ACC112 (cell line): ENCODE measurements around the gene HNMT.
"Not testable (repeated sequence)": the region's sequence is repeated elsewhere in the genome, so short reads cannot be mapped to it uniquely, and the experiment has no call there.

ENCODE experiments used
- H2AFZ ChIP-seq: fragments of 200-600 bp; sonication (generic); one replicate; pipeline ENCODE4 v1.6.0; 2017; ENCODE audit warnings: antibody characterized with exemption, low read length; ENCODE audit not compliant: unreplicated experiment
- H3K27ac ChIP-seq: fragments of 200-600 bp; sonication (generic); 2 replicates; pipeline ENCODE4 v1.5.1; 2014; ENCODE audit warnings: low read depth, mild to moderate bottlenecking, antibody characterized with exemption, low read length, moderate library complexity
- H3K27me3 ChIP-seq: fragments of 200-600 bp; sonication (generic); 2 replicates; pipeline ENCODE4 v1.6.1; 2014; ENCODE audit warnings: mild to moderate bottlenecking, antibody characterized with exemption, low read length, moderate library complexity, mixed read lengths; ENCODE audit not compliant: insufficient read depth
- H3K36me3 ChIP-seq: fragments of 200-600 bp; sonication (generic); 2 replicates; pipeline ENCODE4 v1.6.1; 2016; ENCODE audit warnings: mild to moderate bottlenecking, antibody characterized with exemption, low read length, moderate library complexity, mixed read lengths; ENCODE audit not compliant: insufficient read depth
- H3K4me1 ChIP-seq: fragments of 200-600 bp; sonication (generic); one replicate; pipeline ENCODE4 v1.6.1; 2016; ENCODE audit warnings: low read length, mixed read lengths; ENCODE audit not compliant: insufficient read depth, unreplicated experiment, control insufficient read depth
- H3K4me3 ChIP-seq: fragments of 200-600 bp; sonication (generic); 2 replicates; pipeline ENCODE4 v1.5.1; 2014; ENCODE audit warnings: mild to moderate bottlenecking, low read depth, low read length
- H3K79me2 ChIP-seq: fragments of 200-600 bp; sonication (generic); one replicate; pipeline ENCODE4 v1.6.0; 2016; ENCODE audit warnings: low read length; ENCODE audit not compliant: control insufficient read depth, unreplicated experiment, insufficient read depth

Gene HNMT

DNA sequence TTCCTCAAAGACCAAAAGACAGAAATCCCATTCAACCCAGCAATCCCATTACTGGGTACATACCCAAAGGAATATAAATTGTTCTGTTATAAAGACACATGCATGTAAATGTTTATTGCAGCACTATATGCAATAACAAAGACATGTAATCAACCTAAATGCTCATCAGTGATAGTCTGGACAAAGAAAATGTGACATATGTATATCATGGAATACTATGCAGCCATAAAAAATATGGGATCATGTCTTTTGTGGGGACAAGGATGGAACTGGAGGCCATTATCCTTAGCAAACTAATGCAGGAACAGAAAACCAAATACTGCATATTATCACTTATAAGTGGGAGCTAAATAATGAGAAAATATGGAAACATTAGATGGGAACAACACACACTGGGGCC, 2.7 kb upstream of the HNMT start:
- no peak overlapping the region for H2AFZ ChIP-seq
- H3K4me1 ChIP-seq = peaks cover 24% of the 10 kb centered on the region
- H3K36me3 ChIP-seq = no peaks in the 10 kb centered on the region
- H3K4me3 ChIP-seq = no peak overlapping the region
- no peak overlapping the region for H3K27ac ChIP-seq
- H3K79me2 ChIP-seq = peaks cover 11% of the 10 kb centered on the region
- H3K27me3 ChIP-seq = no peaks in the 10 kb centered on the region

DNA sequence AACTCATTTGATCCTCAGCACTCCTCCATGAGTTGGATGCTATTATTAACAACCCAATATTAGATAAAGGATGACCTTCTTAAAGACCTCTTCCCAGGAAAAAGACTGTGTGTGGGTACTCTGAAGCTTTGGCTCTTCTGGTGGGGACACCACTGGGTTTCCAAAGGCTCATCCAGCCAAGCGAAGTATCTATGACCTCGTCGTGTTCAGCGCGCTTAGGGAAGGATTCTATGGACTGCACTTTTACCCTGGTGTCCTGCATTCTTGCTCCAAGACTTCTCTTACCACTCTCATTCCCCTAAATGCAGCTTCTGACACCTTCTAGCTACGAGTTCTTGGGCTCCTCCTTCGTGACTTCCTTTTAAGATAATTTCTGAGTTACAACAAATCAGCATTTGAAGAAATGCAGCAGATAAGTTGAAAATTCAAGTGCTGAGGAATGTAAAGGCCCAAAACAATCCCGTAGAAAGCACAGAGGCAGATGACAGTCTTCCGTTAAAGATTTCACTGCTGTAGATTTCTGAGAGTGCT, 673 bp upstream of the HNMT start:
- Histone ChIP-seq H3K36me3 (no peaks in the 10 kb centered on the region), H3K4me1 (peaks cover 17% of the 10 kb centered on the region), H2AFZ (peak overlapping the region; percentile 53), H3K27ac (peak overlapping the region; percentile 78), H3K4me3 (peak overlapping the region; percentile 83), H3K27me3 (no peaks in the 10 kb centered on the region), H3K79me2 (peaks cover 14% of the 10 kb centered on the region)

DNA sequence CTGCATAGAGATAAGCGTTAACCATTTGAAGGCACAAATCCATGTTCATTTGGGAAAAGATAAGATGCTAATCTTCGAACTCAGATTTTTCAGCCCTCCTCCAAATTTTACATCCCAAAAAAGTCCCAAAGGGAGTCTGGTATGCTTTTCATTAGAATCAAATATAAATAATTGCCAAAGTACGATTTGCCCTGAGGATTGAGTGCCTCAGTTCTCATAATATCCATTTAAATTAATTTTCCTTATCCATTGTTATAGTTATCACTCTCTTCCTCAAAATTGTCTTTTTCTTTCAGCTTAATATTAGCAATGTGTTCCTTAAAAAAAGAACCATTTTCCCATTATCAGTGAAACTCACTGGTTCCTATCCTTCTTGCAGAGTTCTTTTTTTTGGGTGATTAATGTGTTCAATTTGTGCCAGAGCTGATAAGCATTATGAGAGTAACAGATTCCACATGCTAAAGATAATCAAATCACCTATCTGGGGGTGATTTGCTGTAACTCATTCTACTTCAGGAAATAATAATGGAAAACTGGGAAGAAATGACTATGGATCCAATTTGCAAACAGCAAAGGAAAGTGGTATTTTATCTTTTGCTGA, 686 bp downstream of the HNMT start:
- peak overlapping the region; percentile 78 for H3K27ac ChIP-seq
- no peaks in the 10 kb centered on the region for H3K36me3 ChIP-seq
- H3K27me3 ChIP-seq = no peaks in the 10 kb centered on the region
- H3K4me1 ChIP-seq = peaks cover 28% of the 10 kb centered on the region
- H2AFZ ChIP-seq = peak overlapping the region; percentile 82
- H3K79me2 ChIP-seq = peaks cover 14% of the 10 kb centered on the region
- H3K4me3 ChIP-seq = peak overlapping the region; percentile 83

DNA sequence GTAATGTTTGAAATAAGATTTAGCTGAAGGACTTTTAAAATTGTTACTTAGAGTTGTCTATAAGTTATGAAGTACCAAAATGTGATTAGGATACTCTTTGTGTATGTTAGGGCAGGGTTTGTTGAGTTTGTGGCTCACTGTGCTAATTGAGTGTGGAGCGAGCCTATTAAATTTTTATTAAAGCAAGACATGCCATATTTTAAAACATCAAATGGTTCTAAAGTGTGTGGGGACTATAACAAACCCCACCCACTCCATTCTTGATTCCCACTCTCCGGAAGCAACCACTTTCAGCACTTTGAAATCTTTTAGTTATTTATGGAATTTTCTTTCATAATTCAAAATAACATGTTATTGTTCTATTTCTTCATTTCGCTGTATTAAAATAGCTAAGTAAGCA, 1.8 kb downstream of the HNMT start:
- Histone ChIP-seq H3K27me3 (no peaks in the 10 kb centered on the region), H3K4me1 (peaks cover 24% of the 10 kb centered on the region), H3K79me2 (peaks cover 14% of the 10 kb centered on the region), H3K4me3 (peak overlapping the region; percentile 83), H2AFZ (peak overlapping the region; percentile 52), H3K36me3 (no peaks in the 10 kb centered on the region), H3K27ac (no peak overlapping the region)

GRCh38 chr2:137967042-137967441, 2.8 kb downstream of the HNMT start:
- H3K4me3 ChIP-seq = no peak overlapping the region
- no peaks in the 10 kb centered on the region for H3K36me3 ChIP-seq
- no peak overlapping the region for H3K27ac ChIP-seq
- no peak overlapping the region for H2AFZ ChIP-seq
- H3K4me1 ChIP-seq = peaks cover 24% of the 10 kb centered on the region
- H3K27me3 ChIP-seq = no peaks in the 10 kb centered on the region
- H3K79me2 ChIP-seq = peaks cover 14% of the 10 kb centered on the region

DNA sequence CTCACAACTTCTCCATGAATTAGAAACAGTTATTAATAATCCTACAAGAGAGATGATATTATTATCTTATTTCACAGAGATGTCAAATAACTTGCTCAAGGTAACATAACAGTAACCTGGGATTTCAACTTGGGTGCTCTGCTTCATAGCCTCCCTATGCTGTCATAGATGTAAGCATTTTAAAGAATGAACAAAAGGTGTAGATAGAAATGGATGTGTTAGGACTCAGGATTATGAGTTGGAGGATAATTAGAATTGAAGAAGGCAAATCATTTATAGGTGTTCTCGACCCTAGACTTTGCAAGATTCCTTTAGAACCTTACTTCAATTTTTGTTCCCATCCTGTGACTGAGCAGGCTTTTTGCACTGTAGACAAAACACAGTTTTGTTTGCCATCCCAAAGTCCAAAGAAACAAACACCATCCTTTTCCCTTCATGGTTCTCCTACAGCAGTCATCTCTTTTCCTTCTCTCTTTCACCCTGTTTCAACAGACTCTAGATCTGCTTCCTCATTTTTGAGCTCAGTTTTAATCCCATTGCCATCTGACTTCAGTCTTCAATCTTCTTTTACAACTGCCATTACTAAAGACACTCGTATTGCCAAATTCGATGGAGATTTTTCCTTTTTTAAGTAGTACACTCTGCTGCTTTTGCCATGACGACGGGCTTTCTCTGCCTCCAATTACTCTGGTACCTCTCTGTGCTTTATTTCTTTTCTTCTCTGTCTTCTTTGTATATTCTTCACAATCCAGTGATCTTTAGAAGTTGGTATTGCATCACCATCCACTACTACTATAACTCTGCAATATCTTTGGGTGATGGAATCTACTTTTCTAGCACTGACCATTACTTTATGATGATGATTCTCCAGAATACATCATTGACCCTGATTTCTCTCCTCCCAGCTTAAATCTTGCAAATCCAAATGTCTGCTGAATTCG, 4.5 kb downstream of the HNMT start:
- Histone ChIP-seq H3K4me1 (peaks cover 20% of the 10 kb centered on the region), H3K36me3 (no peaks in the 10 kb centered on the region; the same call in 1 of the 2 replicates), H3K4me3 (no peak overlapping the region), H2AFZ (no peak overlapping the region), H3K27ac (peak overlapping the region; percentile 54), H3K79me2 (peaks cover 14% of the 10 kb centered on the region), H3K27me3 (no peaks in the 10 kb centered on the region)

GRCh38 chr2:137969418-137969765, 5.1 kb downstream of the HNMT start:
- no peaks in the 10 kb centered on the region for H3K27me3 ChIP-seq
- no peaks in the 10 kb centered on the region; the same call in 1 of the 2 replicates for H3K36me3 ChIP-seq
- peak overlapping the region; percentile 16; the same call in 1 of the 2 replicates for H3K4me3 ChIP-seq
- H3K4me1 ChIP-seq = peaks cover 19% of the 10 kb centered on the region
- H3K27ac ChIP-seq = peak overlapping the region; percentile 54
- no peak overlapping the region for H2AFZ ChIP-seq
- H3K79me2 ChIP-seq = peaks cover 14% of the 10 kb centered on the region

DNA sequence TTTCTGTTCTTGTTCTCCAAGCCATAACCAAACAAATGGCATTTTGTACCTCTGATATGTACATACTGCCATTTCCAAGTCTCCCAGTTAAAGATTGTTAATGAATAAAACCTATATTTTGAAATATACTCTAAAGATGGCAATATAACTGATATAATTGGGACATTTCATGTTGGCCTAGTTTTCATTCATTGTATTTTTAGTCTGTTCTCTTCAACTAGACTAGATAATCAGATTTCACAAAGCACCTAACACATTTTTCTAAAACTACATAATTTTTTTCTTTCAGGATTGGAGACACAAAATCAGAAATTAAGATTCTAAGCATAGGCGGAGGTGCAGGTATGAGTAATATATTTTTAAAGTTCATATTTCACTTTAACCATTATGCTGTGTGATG, 5.6 kb downstream of the HNMT start:
- Histone ChIP-seq H3K27ac (peak overlapping the region; percentile 54), H3K27me3 (no peaks in the 10 kb centered on the region), H3K79me2 (peaks cover 11% of the 10 kb centered on the region), H3K36me3 (no peaks in the 10 kb centered on the region; the same call in 1 of the 2 replicates), H3K4me1 (peaks cover 19% of the 10 kb centered on the region), H2AFZ (no peak overlapping the region), H3K4me3 (peak overlapping the region; percentile 16; the same call in 1 of the 2 replicates)

GRCh38 chr2:137971259-137971658, 7.0 kb downstream of the HNMT start:
- not testable (repeated sequence) for H3K36me3 ChIP-seq, H2AFZ ChIP-seq, H3K27me3 ChIP-seq, H3K79me2 ChIP-seq, H3K27ac ChIP-seq, H3K4me3 ChIP-seq
- peaks cover 19% of the 10 kb centered on the region for H3K4me1 ChIP-seq

GRCh38 chr2:137973280-137973679, 9.0 kb downstream of the HNMT start:
- peaks cover 18% of the 10 kb centered on the region for H3K4me1 ChIP-seq

More at GRCh38 chr2:137973280-137973679, 9.0 kb downstream of the HNMT start:
- Histone ChIP-seq H3K36me3 (peaks cover 3% of the 10 kb centered on the region; the same call in 1 of the 2 replicates), H3K27ac (no peak overlapping the region), H3K4me3 (no peak overlapping the region), H2AFZ (no peak overlapping the region), H3K79me2 (no peaks in the 10 kb centered on the region), H3K27me3 (no peaks in the 10 kb centered on the region)
